Lower lobe of right lung (tissue), 2 donors: ENCODE measurements around the gene GUCY2D. TPM values are rescaled to one million over a fixed set of nuclear protein-coding genes. Genes with fewer than 3 reads are reported as not detected.
A peak's percentile ranks its signal among the peaks of the same experiment; 100 is the strongest.

Source experiments
- ATAC-seq, 2 donors: fragments of 200-7000 bp; cut with Tn5 transposase; one replicate each; pipeline ENCODE4 v1.9.1; 2020 to 2022; ENCODE audit warnings: mild to moderate bottlenecking in 2 of 2, moderate library complexity in 2 of 2
- DNase-seq: peaks from one replicate; pipeline ENCODE4 v3.0.0-alpha.2; 2020
- H3K27ac ChIP-seq: fragments of 200-600 bp; one replicate; pipeline ENCODE4 v1.8.0; 2022
- H3K27me3 ChIP-seq: fragments of 200-600 bp; one replicate; pipeline ENCODE4 v1.8.0; 2022; ENCODE audit warnings: low read depth
- H3K36me3 ChIP-seq: fragments of 200-600 bp; one replicate; pipeline ENCODE4 v1.8.0; 2022; ENCODE audit warnings: mild to moderate bottlenecking
- H3K4me1 ChIP-seq: fragments of 200-600 bp; one replicate; pipeline ENCODE4 v1.8.0; 2022
- H3K4me3 ChIP-seq: fragments of 200-600 bp; one replicate; pipeline ENCODE4 v1.8.0; 2022; ENCODE audit warnings: mild to moderate bottlenecking
- H3K9me3 ChIP-seq: fragments of 200-600 bp; one replicate; pipeline ENCODE4 v1.8.0; 2022
- intact Hi-C: fragments of 100-400 bp; cut with DNase I; formaldehyde crosslinking; loops from one replicate; pipeline ENCODE4 v1.11.0; 2022
- total RNA-seq: library from RNA; stranded (reverse); fragmentation: NEBNext Ultra II Directional; extraction: Animal tissue kit (Norgen Biotek cat#: 25700); gene quantifications from one replicate; pipeline ENCODE4 v1.2.1, GENCODE V29; 2021
- TF ChIP-seq, protein P1 (sequence below): fragments of 200-600 bp; IDR thresholded peaks from one replicate; pipeline ENCODE4 v1.8.0; 2022; ENCODE audit warnings: antibody characterized with exemption, mild to moderate bottlenecking
- donor health status: DM: no; HTN: yes; CAD: no; lungs with severe emphysema.

GUCY2D gene
- total RNA-seq, 1 donor from 2014 or later, result 3.1 TPM

- H3K9me3 ChIP-seq, result peaks cover 16% of the 10 kb centered on the region
- DNase-seq (no peak), ATAC-seq (no peak)
- H3K4me1 ChIP-seq, result no peaks in the 10 kb centered on the region
- H3K27me3 ChIP-seq, result no peaks in the 10 kb centered on the region
- H3K27ac ChIP-seq, result no peak overlapping the region
- H3K4me3 ChIP-seq, result no peak overlapping the region
- no peaks in the 10 kb centered on the region for H3K36me3 ChIP-seq
- intact Hi-C loops, result no loop called here
- TF ChIP-seq, protein P1, sequence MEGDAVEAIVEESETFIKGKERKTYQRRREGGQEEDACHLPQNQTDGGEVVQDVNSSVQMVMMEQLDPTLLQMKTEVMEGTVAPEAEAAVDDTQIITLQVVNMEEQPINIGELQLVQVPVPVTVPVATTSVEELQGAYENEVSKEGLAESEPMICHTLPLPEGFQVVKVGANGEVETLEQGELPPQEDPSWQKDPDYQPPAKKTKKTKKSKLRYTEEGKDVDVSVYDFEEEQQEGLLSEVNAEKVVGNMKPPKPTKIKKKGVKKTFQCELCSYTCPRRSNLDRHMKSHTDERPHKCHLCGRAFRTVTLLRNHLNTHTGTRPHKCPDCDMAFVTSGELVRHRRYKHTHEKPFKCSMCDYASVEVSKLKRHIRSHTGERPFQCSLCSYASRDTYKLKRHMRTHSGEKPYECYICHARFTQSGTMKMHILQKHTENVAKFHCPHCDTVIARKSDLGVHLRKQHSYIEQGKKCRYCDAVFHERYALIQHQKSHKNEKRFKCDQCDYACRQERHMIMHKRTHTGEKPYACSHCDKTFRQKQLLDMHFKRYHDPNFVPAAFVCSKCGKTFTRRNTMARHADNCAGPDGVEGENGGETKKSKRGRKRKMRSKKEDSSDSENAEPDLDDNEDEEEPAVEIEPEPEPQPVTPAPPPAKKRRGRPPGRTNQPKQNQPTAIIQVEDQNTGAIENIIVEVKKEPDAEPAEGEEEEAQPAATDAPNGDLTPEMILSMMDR, result no peak
Observed at GRCh38 chr17:7974638-7975131, 27.7 kb upstream of the GUCY2D start.

- ATAC-seq (no peak), DNase-seq (no peak)
- H3K27me3 ChIP-seq, result no peaks in the 10 kb centered on the region
- TF ChIP-seq, protein P1, result no peak
- H3K4me1 ChIP-seq, result no peaks in the 10 kb centered on the region
- no peak overlapping the region for H3K4me3 ChIP-seq
- intact Hi-C loops, result no loop called here
- H3K9me3 ChIP-seq, result peaks cover 16% of the 10 kb centered on the region
- H3K36me3 ChIP-seq, result no peaks in the 10 kb centered on the region
- H3K27ac ChIP-seq, result no peak overlapping the region
Observed at GRCh38 chr17:7977039-7977438, 25.4 kb upstream of the GUCY2D start.

GRCh38 chr17:7977805-7978204, 24.6 kb upstream of the GUCY2D start:
- H3K4me1 ChIP-seq, result no peaks in the 10 kb centered on the region
- no peak overlapping the region for H3K27ac ChIP-seq
- H3K36me3 ChIP-seq, result no peaks in the 10 kb centered on the region
- TF ChIP-seq, protein P1, result no peak
- peaks cover 16% of the 10 kb centered on the region for H3K9me3 ChIP-seq
- H3K4me3 ChIP-seq, result no peak overlapping the region
- ATAC-seq (no peak), DNase-seq (no peak)
- no peaks in the 10 kb centered on the region for H3K27me3 ChIP-seq
- intact Hi-C loops, result no loop called here

DNA sequence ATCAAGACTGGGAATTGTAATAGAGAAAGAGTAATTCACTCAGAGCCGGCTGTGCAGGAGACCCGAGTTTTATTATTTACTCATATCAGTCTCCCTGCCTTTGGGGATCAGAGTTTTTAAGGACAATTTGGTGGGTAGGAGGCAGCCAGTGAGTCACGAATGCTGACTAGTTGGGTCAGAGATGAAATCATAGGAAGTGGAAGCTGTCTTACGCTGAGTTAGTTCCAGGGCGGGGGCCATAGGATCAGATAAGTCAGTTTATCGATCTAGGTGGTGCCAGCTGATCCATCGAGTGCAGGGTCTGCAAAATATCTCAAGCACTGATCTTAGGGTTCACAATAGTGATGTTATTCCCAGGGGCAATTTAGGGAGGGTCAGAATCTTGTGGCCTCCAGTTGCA, 20.2 kb upstream of the GUCY2D start:
- Histone ChIP-seq H3K27ac (no peak overlapping the region), H3K4me1 (no peaks in the 10 kb centered on the region), H3K36me3 (no peaks in the 10 kb centered on the region), H3K9me3 (no peaks in the 10 kb centered on the region), H3K4me3 (no peak overlapping the region), H3K27me3 (no peaks in the 10 kb centered on the region)
- TF ChIP-seq, protein P1, result no peak
- ATAC-seq, result peak; percentile 43 to 51
- intact Hi-C loops, result no loop called here
- no peak for DNase-seq

DNA sequence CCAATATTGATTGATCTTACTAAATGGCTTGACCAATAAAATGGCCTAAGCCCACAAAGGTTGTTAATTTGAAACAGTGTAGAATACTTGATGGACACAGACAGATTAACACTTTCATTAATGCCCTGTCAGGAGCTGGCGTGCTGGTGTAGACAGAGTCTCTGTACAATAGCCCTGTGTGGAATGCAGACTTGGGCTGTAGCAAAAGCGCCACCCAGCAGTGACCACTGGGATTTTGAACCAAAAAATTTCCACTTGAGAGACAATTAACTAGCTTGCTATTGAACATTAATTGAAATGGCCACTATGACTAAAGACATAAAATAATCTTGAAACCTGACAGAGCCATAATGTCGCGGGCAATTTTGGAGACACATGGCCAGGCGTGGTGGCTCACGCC, 19.7 kb upstream of the GUCY2D start:
- ATAC-seq, result peak; percentile 77 to 85
- no peaks in the 10 kb centered on the region for H3K27me3 ChIP-seq
- no peaks in the 10 kb centered on the region for H3K9me3 ChIP-seq
- H3K27ac ChIP-seq, result no peak overlapping the region
- no peak for DNase-seq
- TF ChIP-seq, protein P1, result peak; percentile 31
- intact Hi-C loops, result no loop called here
- no peaks in the 10 kb centered on the region for H3K4me1 ChIP-seq
- no peaks in the 10 kb centered on the region for H3K36me3 ChIP-seq
- no peak overlapping the region for H3K4me3 ChIP-seq

DNA sequence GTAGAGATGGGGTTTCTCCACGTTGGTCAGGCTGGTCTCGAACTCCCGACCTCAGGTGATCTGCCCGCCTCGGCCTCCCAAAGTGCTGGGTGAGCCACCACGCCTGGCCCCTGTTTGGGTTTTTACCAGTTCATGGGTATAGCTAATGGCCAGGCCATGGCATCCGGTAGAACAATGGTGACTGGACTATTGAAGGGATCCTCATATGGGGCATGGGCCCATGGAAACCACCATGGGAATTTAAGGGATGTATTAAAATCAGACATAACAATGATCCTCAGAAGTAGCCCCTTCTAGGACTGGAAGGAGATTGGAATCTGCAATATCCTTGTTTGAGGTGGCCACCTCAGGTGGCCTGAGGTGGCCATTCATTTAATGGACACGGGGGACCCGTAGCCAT, 17.5 kb upstream of the GUCY2D start:
- no peaks in the 10 kb centered on the region for H3K9me3 ChIP-seq
- H3K27me3 ChIP-seq, result no peaks in the 10 kb centered on the region
- peaks cover 11% of the 10 kb centered on the region for H3K4me1 ChIP-seq
- no peaks in the 10 kb centered on the region for H3K36me3 ChIP-seq
- no peak for DNase-seq
- intact Hi-C loops, result no loop called here
- no peak overlapping the region for H3K27ac ChIP-seq
- no peak for ATAC-seq
- no peak overlapping the region for H3K4me3 ChIP-seq
- TF ChIP-seq, protein P1, result no peak
